ENCODE data around the gene SERP1. TPM values are rescaled to one million over a fixed set of nuclear protein-coding genes. Genes with fewer than 3 reads are reported as not detected.

The SERP1 gene
- total and polyA plus RNA-seq, 2 donors (not counting 3 experiments of a cell fraction or from before 2014, with no cell fraction given): 81.7 to 103 TPM

DNA sequence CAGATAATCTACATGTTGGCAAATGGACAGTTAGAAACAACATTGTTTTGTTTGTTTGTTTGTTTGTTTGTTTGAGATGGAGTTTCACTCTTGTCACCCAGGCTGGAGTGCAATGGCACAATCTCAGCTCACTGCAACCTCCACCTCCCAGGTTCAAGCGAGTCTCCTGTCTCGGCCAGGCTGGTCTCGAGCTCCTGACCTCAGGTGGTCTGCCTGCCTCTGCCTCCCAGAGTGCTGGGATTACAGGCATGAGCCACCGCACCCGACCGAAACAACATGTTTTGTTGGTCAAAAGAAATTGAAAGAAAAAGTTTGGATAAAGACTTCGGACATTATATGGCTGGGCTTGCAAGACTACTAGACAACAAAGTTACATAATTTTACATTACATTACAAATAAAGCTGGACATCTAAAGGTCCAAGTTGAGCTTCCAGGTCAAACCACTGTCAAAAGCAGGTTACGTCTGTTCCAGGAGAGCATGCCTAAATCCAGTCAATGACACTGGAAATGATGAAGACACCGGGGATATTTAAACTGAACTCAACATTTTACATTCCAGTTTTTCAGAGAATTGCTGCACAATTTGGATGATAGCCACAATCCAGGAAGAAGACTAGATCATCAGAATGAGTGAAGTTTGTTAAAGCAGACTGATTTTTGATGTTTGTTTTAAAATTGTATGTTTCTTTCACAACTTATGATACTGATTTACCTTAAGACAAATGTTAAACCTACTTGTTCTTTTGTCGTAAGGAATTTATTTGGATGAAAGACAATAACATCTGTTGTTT, 18.6 kb downstream of the SERP1 start:
- TF ChIP-seq CTCF (IDR thresholded peaks at IDR 0.05; ENCODE audit: extremely low read depth in 1 of 2, insufficient read depth in 1 of 2, low read depth in 1 of 2, low read length in 2 of 2) (no peak), POLR2A (IDR thresholded peaks at IDR 0.05; ENCODE audit: low read depth, low read length) (no peak), JUN (IDR thresholded peaks at IDR 0.05; ENCODE audit: borderline replicate concordance, insufficient read depth, insufficient read length, low read depth) (no peak), GATA2 (IDR thresholded peaks at IDR 0.05; ENCODE audit: insufficient read depth, insufficient read length, low read depth, low read length) (no peak), MYC (IDR thresholded peaks at IDR 0.05; ENCODE audit: low read depth, low read length) (no peak), POLR2AphosphoS5 (IDR thresholded peaks at IDR 0.05; ENCODE audit: insufficient read depth, low read depth, low read length) (no peak), MAX (IDR thresholded peaks at IDR 0.05; ENCODE audit: insufficient read depth, insufficient read length) (no peak), EZH2 (IDR thresholded peaks at IDR 0.05; ENCODE audit: borderline replicate concordance, low read depth, low read length, severe bottlenecking) (no peak), FOS (IDR thresholded peaks at IDR 0.05; ENCODE audit: borderline replicate concordance, insufficient read depth, low read length) (no peak)
- DNase-seq (ENCODE audit: low read depth, low spot score): no peak
- ChIA-PET CTCF (interaction anchor here (0.8 to 3.4 kb wide), 24 partner anchors 8 to 337 kb away, joined by 3 to 28 read pairs (median 4); partner anchors contain the start of genes ERICH6 and SERP1), POLR2A (interaction anchor here (1.0 kb wide), 1 partner anchor 14 kb away, joined by 3 read pairs; no protein-coding TSS in a partner anchor)
- Histone ChIP-seq H3K27ac (ENCODE audit: insufficient read depth, low read depth, low read length) (no peak overlapping the region), H3K27me3 (ENCODE audit: control insufficient read depth in 2 of 2, insufficient read depth in 2 of 2, low read length in 2 of 2) (peaks cover 0 to 2% of the 10 kb centered on the region in 2 experiments), H3K4me2 (ENCODE audit: insufficient read depth, low read length) (no peak overlapping the region), H3K9me1 (replicated peaks; ENCODE audit: control insufficient read depth, extremely low read depth, insufficient read depth, low read length) (no peaks in the 10 kb centered on the region), H3K79me2 (ENCODE audit: control insufficient read depth, insufficient read depth, low read length) (no peaks in the 10 kb centered on the region), H4K20me1 (replicated peaks; ENCODE audit: control insufficient read depth, extremely low read depth, insufficient read depth, low read length) (no peaks in the 10 kb centered on the region), H2AFZ (ENCODE audit: low read depth, low read length) (no peak overlapping the region), H3K4me1 (ENCODE audit: control insufficient read depth, extremely low read depth, insufficient read depth, low read length) (no peaks in the 10 kb centered on the region), H3K4me3 (replicated peaks in 1 of 3; ENCODE audit: insufficient read depth in 1 of 3, low read depth in 1 of 3, low read length in 3 of 3) (no peak overlapping the region), H3K9ac (replicated peaks; ENCODE audit: extremely low read depth, insufficient read depth, low read length) (no peak overlapping the region), H3K9me3 (replicated peaks; ENCODE audit: control insufficient read depth, insufficient read depth, low read length) (no peaks in the 10 kb centered on the region), H3K36me3 (ENCODE audit: control insufficient read depth in 2 of 2, extremely low read depth in 1 of 2, insufficient read depth in 2 of 2, low read length in 2 of 2) (no peaks in the 10 kb centered on the region)
- intact Hi-C loops (cut with micrococcal nuclease) (loop anchor here (1.0 to 5.0 kb wide), 4 partner anchors 195 to 619 kb away; partner anchors contain the start of gene SIAH2), dilution Hi-C loops (cut with MboI; ENCODE audit: extremely low pct_ligation_motif_present, low sequenced_read_pairs) (no loop called here)
- FAIRE-seq: no peak
- BruUV-seq (replicated peaks): no TSS peak
